ENCODE measurements around the gene ALLC.

ALLC gene

DNA sequence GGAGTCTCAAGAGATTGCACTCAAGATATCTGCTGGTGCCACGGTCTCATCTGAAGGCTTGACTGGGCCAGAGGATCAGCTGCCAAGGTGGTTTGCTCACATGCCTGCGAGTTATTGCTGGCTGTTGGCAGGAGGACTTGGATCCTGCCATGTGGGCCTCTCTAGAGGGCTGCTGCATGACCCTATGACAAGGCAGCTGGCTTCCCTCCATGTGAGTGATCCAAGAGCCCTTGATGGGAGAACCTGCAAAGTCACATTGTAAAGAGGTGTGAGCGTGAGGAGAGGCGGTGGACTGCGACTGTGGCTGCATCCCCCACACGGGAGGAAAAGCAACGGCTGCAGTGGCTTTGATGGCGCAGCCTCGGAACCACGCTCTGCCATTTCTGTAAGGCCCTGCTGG lies 4.0 kb upstream of the ALLC start:
- no peak overlapping the region for H3K27ac ChIP-seq
- H3K4me3 ChIP-seq: no peak overlapping the region
- peaks cover 0 to 14% (median 5%) of the 10 kb centered on the region in 4 donors for H3K4me1 ChIP-seq
- peaks cover 0 to 10% of the 10 kb centered on the region in 2 donors for H3K27me3 ChIP-seq
- DNase-seq: no peak
- H3K36me3 ChIP-seq: no peaks in the 10 kb centered on the region
- intact Hi-C loops (cut with DNase I; ENCODE audit: low total_unique reads): no loop called here
- no peak for TF ChIP-seq CTCF (IDR thresholded peaks at IDR 0.05)
- H3K9me3 ChIP-seq: no peaks in the 10 kb centered on the region

DNA sequence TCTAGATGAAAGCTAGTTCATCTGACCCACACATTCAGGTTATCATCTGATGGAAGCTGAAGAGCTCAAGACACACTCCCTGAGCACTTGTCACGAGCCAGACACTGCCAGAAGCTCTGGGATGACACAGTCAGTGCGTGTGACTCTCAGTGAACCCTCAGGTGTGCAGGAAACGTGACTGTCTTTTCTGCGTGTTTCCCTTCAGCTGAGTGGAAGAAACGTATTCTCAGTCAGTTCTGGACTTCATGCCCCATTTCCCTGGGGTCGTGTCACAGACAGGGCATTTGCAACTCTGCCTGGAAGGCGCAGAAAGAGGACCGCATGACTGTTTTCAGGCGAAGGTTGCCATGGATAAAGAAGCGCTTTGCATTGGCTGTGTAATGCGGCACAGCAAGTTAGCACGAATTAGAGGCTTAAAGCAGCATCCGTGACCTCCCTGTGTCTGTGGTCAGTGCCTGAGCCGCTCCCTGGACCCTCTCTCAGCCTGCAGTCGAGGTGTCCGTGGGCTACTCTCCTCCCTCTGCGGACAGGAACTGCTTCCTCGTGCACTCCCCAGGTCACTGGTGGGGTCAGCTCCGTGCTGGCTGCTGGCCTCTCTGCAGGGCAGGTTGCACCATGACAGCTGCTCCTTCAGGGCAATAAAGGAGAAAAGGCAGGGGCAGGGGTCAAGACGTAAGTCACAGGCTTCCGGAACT lies 3.3 kb upstream of the ALLC start:
- no peak overlapping the region for H3K4me3 ChIP-seq
- H3K27ac ChIP-seq: no peak overlapping the region
- no peaks in the 10 kb centered on the region for H3K9me3 ChIP-seq
- intact Hi-C loops (cut with DNase I; ENCODE audit: low total_unique reads): no loop called here
- H3K4me1 ChIP-seq: peaks cover 0 to 18% (median 7%) of the 10 kb centered on the region in 4 donors
- H3K36me3 ChIP-seq: no peaks in the 10 kb centered on the region
- no peak for DNase-seq
- peaks cover 0 to 10% of the 10 kb centered on the region in 2 donors for H3K27me3 ChIP-seq
- TF ChIP-seq CTCF (IDR thresholded peaks at IDR 0.05): no peak

DNA sequence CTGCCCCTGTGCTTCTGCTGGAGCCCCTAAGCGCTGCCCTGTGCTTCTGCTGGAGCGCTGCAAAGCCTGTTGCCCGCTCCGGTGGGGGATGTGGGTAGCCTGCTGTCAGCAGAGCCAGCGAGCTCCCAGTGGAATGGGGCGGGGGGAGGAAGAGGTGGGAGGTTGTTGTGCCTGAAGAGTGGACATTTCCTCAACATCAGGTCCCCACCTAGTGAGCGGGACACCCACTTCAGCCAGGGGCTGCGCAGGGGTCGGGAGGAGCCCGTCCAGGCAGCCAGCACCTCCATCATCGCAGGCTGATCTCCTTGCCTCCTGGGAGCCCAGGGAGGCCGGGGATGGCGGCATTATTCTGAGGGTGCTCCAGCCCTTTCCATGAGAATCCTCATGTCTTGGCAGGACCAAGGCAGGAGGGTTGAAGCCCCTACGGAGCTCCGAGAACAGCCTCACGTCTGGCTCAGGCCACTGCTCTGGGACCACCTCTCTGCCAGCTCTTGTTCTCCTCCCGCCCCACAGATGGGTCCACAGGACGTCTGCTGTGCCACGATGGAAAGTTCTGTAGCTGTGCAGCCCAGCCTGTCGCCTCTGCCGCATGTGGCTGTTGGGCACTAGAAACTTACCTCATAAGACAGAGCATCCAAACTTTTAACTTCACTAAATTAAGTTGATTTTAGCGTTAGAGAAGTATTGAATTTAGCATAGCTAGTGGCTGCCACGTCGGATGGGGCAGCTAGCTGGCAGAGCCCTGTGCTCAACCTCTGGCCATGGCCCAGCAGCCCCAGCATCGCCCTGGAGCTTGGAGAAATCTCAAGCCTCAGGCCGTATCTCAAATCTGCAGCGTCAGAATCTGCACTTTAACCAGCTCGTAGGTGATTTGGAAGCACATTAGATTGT lies 1.9 kb upstream of the ALLC start:
- intact Hi-C loops (cut with DNase I; ENCODE audit: low total_unique reads): no loop called here
- no peaks in the 10 kb centered on the region for H3K9me3 ChIP-seq
- peaks cover 0 to 10% of the 10 kb centered on the region in 2 donors for H3K27me3 ChIP-seq
- no peak for DNase-seq
- H3K4me1 ChIP-seq: peaks cover 0 to 14% (median 7%) of the 10 kb centered on the region in 4 donors
- TF ChIP-seq CTCF (IDR thresholded peaks at IDR 0.05): no peak
- H3K36me3 ChIP-seq: no peaks in the 10 kb centered on the region
- no peak overlapping the region for H3K27ac ChIP-seq
- no peak overlapping the region for H3K4me3 ChIP-seq

DNA sequence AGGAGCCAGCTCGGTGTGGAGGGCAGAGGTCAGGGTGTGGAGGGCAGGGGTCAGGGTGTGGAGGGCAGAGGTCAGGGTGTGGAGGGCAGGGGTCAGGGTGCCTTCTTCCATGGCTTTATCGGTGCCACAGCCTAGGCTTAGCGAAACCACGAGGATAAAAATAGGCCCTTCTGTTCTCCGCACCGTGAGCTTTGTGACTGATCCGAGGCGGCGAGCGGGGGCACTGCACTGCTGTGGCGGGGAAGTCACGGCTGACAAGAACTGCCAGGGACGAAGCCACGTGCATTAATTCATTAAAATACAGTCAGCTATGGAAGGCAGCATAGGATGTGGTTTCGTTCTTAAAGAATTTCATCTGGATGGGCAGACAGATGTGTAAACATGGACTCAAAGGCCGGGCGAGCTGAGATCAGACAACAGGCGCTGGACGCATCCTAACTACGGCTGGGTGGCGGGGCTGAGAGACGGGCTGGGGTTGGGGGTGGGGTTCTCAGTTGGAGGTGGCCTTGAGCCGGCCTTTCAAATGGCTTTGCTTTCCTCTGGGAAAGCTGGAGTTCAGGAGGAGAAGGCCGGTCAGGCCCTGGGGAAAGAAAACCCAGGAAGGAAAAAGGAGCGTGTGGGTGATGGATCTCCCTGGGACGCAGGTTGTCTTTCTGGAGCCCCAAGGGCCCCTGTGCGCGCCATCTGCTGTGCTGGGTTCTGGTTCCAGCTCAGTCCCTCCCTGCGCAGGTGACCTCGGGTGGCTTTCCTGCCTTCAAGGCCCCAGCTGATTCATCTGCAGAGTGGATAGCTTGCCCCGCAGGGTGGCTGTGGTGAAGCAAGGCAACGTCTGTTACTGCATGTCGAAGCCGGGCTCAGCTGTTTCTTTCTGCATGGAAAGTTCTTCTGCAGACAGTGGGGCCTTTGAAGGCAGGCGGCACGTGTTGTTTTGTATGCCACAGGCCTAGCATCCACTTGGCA lies 958 bp upstream of the ALLC start:
- Histone ChIP-seq H3K36me3 (no peaks in the 10 kb centered on the region), H3K27ac (no peak overlapping the region), H3K27me3 (peaks cover 0 to 10% of the 10 kb centered on the region in 2 donors), H3K4me1 (peaks cover 0 to 7% (median 3%) of the 10 kb centered on the region in 4 donors), H3K4me3 (no peak overlapping the region), H3K9me3 (no peaks in the 10 kb centered on the region)
- TF ChIP-seq CTCF (IDR thresholded peaks at IDR 0.05): no peak
- no peak for DNase-seq
- intact Hi-C loops (cut with DNase I; ENCODE audit: low total_unique reads): no loop called here
